A549 (cell line): ENCODE results near the gene CALN1.

Experiments used
- EP300 ChIP-seq, 2 experiments: fragments of >200 bp; sonication (Bioruptor Twin); formaldehyde crosslinking; IDR thresholded peaks; 2 replicates in 1 of 2; 3 replicates in 1 of 2; pipeline ENCODE4 v1.6.1; 2016 to 2017
- POLR2A ChIP-seq: IDR thresholded peaks from 2 replicates; pipeline ENCODE4 v1.6.1; 2012; ENCODE audit warnings: mild to moderate bottlenecking, low read length
- RFX5 ChIP-seq: fragments of 450-650 bp; IDR thresholded peaks from 2 replicates; pipeline ENCODE4 v1.7.1; 2014; ENCODE audit warnings: antibody characterized with exemption, mild to moderate bottlenecking, moderate library complexity
- TF ChIP-seq, protein P1 (sequence below): fragments of 450-650 bp; IDR thresholded peaks from 2 replicates; pipeline ENCODE4 v1.6.1; 2014; ENCODE audit warnings: antibody characterized with exemption
- TF ChIP-seq, protein P2 (sequence below): fragments of >200 bp; sonication (Bioruptor Twin); formaldehyde crosslinking; IDR thresholded peaks from 3 replicates; pipeline ENCODE4 v1.5.1; 2016
- TF ChIP-seq, protein P3 (sequence below): fragments of >200 bp; sonication (Bioruptor Twin); formaldehyde crosslinking; IDR thresholded peaks from 3 replicates; pipeline ENCODE4 v1.6.1; 2016
- TF ChIP-seq, protein P4 (sequence below): fragments of 250-450 bp; sonication (Bioruptor Pico); IDR thresholded peaks from 2 replicates; pipeline ENCODE4 v1.5.0; 2021; ENCODE audit warnings: mild to moderate bottlenecking, moderate library complexity, borderline replicate concordance

DNA sequence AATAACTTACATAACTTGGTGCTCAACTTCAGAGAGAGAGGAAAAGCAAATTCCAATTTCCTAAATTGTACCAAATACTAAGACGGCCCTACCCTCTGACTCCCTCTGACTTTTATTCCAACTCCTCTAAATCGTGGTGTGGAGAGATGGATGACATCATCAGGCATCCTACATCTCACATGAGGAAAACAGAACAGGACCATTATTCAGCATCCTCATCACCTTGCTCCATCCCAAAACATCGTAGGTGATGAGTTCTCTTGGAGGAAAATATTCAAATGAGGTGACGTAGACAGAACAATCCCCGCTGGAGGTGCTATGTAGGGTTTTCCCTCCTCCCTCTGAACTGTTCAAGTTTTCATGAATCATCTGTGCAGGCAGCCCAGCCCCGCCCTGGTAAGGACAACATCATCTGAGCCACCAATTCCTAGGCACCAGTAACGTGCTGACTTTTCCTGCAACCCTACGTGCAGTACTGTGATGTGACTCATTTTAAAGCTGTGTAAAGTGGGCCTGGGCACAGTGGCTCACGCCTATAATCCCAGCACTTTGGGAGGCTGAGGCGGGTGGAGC lies 167.2 kb downstream of the CALN1 start:
- TF ChIP-seq, protein P1, sequence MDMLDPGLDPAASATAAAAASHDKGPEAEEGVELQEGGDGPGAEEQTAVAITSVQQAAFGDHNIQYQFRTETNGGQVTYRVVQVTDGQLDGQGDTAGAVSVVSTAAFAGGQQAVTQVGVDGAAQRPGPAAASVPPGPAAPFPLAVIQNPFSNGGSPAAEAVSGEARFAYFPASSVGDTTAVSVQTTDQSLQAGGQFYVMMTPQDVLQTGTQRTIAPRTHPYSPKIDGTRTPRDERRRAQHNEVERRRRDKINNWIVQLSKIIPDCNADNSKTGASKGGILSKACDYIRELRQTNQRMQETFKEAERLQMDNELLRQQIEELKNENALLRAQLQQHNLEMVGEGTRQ = no peak
- TF ChIP-seq, protein P2, sequence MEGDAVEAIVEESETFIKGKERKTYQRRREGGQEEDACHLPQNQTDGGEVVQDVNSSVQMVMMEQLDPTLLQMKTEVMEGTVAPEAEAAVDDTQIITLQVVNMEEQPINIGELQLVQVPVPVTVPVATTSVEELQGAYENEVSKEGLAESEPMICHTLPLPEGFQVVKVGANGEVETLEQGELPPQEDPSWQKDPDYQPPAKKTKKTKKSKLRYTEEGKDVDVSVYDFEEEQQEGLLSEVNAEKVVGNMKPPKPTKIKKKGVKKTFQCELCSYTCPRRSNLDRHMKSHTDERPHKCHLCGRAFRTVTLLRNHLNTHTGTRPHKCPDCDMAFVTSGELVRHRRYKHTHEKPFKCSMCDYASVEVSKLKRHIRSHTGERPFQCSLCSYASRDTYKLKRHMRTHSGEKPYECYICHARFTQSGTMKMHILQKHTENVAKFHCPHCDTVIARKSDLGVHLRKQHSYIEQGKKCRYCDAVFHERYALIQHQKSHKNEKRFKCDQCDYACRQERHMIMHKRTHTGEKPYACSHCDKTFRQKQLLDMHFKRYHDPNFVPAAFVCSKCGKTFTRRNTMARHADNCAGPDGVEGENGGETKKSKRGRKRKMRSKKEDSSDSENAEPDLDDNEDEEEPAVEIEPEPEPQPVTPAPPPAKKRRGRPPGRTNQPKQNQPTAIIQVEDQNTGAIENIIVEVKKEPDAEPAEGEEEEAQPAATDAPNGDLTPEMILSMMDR = no peak
- TF ChIP-seq, protein P3, sequence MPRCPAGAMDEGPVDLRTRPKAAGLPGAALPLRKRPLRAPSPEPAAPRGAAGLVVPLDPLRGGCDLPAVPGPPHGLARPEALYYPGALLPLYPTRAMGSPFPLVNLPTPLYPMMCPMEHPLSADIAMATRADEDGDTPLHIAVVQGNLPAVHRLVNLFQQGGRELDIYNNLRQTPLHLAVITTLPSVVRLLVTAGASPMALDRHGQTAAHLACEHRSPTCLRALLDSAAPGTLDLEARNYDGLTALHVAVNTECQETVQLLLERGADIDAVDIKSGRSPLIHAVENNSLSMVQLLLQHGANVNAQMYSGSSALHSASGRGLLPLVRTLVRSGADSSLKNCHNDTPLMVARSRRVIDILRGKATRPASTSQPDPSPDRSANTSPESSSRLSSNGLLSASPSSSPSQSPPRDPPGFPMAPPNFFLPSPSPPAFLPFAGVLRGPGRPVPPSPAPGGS = no peak
- TF ChIP-seq, protein P4, sequence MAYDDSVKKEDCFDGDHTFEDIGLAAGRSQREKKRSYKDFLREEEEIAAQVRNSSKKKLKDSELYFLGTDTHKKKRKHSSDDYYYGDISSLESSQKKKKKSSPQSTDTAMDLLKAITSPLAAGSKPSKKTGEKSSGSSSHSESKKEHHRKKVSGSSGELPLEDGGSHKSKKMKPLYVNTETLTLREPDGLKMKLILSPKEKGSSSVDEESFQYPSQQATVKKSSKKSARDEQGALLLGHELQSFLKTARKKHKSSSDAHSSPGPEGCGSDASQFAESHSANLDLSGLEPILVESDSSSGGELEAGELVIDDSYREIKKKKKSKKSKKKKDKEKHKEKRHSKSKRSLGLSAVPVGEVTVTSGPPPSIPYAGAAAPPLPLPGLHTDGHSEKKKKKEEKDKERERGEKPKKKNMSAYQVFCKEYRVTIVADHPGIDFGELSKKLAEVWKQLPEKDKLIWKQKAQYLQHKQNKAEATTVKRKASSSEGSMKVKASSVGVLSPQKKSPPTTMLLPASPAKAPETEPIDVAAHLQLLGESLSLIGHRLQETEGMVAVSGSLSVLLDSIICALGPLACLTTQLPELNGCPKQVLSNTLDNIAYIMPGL (CRISPR knock-in tag) = no peak
- TF ChIP-seq POLR2A = no peak
- no peak for TF ChIP-seq EP300 (IDR thresholded peaks at IDR 0.05)
- no peak for TF ChIP-seq RFX5
